Left forelimb (tissue), 1 donor: ENCODE results near the gene PALLD.
A peak's percentile ranks its signal among the peaks of the same experiment; 100 is the strongest.

Source experiments
- DNase-seq: peaks from one replicate; pipeline ENCODE4 v3.0.0-alpha.2; 2018; ENCODE audit warnings: low spot score

The PALLD gene

GRCh38 chr4:168622600-168622999 lies 125.7 kb downstream of the PALLD start:
- no peak for DNase-seq

- DNase-seq, result no peak
Observed at GRCh38 chr4:168623011-168623410, 126.2 kb downstream of the PALLD start.

DNA sequence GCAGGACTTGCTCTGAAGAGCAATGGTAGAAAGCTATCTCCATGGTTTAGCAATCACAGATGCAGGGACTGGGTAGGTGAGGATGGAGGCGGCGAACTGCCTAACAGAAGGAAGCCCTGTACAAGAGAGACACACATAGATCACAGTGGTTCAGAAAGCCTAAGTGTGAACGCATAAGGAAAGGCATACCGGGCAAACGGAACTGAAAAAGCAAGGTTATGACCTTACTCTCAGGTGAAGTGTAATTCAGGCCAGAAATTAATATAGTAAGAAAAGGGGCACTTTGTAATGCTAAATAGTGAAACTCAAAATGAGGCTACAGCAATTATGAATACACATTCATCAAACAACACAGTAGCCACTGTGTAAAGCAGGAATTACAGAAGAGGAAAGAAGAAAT lies 126.6 kb downstream of the PALLD start:
- DNase-seq, result no peak

- DNase-seq, result no peak
Observed at GRCh38 chr4:168628251-168628650, 131.4 kb downstream of the PALLD start.

- DNase-seq, result no peak
Observed at GRCh38 chr4:168629566-168629965, 132.7 kb downstream of the PALLD start.

- DNase-seq, result no peak
Observed at GRCh38 chr4:168630445-168631187, 133.8 kb downstream of the PALLD start.

DNA sequence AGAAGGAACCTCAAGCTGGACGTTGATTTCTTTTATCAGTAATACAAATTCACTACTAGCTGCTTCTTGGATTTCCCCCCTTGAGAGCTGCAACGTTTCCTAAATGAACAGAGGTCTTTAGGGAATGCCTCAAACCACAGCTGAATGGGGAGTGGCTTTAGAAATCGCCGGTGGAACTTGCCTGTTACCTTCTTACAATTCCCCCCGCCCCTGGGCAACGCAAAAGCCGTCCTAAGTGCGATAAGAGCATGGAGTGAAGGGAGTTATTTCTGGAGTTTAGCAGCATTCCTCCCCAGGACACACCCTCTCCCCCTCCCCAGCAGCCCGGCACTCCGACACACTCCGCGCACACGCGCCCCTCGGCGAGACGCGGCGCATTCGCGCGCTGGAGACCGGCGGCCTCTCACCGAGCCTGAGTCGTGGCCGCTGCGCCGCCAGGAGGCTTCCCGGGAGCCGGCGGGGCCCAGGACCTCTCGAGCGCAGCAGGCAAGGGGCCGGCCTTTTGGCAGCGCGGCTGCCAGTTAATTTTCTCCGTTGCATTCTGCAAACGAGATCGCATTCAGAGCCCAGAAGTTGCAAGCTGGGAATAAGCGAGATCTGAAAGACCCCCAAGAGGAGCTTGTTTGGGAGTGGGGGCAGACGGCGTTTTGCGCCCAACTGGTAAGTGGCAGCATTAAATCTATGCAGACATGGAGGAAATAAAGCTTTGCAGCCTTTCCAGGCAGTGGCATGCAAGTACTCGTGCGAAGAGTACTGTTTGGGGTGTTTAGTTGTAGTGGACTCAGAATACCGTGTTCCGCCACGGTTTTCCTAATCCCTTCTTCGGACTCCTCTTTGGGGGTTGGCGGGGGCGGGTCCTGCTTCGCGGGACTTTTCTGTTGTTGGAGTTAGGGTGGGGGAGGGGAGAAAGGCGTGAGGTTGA lies 134.7 kb downstream of the PALLD start:
- DNase-seq, result peak; percentile 88

- no peak for DNase-seq
Observed at GRCh38 chr4:168632301-168632725, 135.5 kb downstream of the PALLD start.

DNA sequence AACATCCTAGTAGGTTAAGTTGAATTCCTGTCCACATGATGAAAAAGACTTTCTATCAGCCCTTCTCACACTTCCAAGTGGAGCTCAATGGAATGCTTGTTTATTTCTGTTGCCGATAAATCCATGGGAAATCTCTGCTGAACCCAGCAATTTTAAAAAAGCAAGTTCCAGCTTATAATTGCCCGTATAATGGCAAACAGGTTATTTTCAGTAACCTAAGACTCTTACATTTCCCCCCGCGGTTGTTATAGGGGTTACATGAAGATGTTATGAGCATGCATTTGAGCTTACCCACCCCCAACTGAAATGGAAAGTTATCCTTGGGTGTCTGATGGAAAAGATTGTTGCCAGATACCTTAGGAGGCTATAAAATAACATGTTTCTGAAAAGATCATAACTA lies 136.2 kb downstream of the PALLD start:
- DNase-seq, result no peak

DNA sequence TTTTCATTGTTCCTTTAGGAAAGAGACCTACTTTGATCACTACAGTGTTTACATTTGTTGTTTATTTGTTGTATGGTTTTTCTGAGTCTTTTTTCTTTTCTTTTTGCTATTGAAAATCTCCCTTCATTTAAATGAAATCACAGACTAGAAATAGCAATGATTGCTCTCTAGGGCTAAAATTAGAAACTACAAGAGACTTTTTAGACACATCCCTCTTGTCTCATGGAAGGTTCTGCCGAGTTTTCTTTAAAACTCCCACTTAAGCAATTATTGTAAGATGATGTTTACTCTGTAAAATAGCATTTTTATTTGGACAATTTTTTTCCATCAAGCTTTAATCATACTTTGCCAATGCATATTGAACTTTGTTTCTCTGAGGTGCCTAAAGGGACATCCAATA lies 136.6 kb downstream of the PALLD start:
- no peak for DNase-seq

DNA sequence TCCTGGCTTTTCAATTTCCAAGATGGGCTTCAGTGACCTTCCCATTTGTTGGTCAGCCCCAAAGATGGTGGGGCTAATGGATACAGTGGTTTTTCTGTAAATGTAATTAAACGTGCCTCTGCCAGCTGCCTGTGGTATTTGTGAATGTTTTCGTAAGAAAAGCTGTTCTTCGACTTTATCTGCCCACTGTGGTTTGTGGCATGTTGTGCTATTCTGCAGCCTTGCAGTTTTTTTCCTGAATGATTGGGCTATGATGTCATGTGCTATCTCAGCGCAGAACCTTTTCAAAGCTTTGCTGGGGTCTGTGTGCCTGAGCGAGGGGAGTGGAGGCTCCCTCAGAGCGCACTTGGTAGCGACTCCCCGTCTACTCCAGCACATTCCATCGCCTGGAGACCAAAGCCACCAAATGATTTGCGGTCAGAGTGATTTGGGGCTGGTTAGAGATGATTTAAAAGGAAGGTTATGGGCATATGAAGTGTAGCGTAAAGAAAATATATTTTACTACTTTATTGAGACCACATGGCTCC lies 137.5 kb downstream of the PALLD start:
- DNase-seq, result peak; percentile 75

- DNase-seq, result no peak
Observed at GRCh38 chr4:168636040-168636439, 139.2 kb downstream of the PALLD start.

DNA sequence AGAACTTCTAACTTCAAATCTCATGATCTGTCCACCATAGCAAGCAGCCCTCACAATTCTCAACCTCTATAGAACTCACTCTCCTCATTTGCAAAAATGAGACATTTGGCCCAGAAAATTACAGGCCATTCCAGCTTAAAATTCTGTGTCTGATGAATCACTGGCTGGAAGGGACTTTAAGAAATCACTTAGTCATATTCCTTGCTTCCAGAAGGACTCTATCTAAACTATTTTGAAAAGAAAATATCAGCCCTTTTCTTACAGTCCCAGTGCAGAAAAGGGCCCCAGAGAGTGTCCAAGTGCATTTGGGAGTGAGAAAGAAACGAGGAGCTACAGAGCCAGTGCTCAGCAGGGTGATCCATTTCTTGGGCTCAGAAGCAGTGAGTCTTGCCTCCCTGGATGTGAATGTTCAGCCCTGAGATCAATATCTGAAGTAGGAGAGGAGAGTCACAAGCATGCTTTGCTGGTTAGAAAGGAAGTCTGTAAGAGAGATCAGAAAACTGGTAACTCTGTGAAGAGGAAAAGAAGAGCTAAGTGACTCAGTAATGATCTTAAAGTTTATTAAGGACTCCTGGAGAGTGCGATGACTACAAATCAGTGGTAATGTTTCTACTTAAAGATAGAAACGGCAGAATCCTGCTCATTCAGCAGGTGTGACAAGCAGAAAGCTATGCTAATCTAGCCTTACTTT lies 139.8 kb downstream of the PALLD start:
- no peak for DNase-seq

GRCh38 chr4:168637872-168638756 lies 141.3 kb downstream of the PALLD start:
- DNase-seq, result no peak

DNA sequence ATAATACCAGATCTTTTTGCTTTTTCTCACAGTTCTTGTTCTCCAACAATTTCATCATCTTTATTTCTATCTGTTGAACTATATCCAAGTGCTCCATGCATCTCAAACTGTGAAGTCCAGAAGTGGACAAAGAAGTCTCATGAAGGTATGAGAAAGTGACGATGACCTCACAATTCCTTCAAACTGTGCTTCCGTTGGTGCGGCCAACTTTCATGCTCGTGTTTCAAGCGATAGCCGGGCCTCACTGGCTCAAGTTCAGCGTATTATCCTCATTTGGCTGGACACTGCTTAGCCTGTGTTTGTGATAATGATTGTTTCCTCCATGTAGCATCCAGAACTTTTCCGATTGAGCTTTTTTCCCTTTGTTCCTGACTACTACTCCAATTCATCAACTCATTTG lies 143.1 kb downstream of the PALLD start:
- DNase-seq, result no peak

- DNase-seq, result no peak
Observed at GRCh38 chr4:168641811-168642140, 144.9 kb downstream of the PALLD start.

- DNase-seq, result no peak
Observed at GRCh38 chr4:168642591-168642990, 145.7 kb downstream of the PALLD start.

GRCh38 chr4:168643111-168643795 lies 146.4 kb downstream of the PALLD start:
- no peak for DNase-seq

- DNase-seq, result no peak
Observed at GRCh38 chr4:168643796-168644159, 146.9 kb downstream of the PALLD start.

DNA sequence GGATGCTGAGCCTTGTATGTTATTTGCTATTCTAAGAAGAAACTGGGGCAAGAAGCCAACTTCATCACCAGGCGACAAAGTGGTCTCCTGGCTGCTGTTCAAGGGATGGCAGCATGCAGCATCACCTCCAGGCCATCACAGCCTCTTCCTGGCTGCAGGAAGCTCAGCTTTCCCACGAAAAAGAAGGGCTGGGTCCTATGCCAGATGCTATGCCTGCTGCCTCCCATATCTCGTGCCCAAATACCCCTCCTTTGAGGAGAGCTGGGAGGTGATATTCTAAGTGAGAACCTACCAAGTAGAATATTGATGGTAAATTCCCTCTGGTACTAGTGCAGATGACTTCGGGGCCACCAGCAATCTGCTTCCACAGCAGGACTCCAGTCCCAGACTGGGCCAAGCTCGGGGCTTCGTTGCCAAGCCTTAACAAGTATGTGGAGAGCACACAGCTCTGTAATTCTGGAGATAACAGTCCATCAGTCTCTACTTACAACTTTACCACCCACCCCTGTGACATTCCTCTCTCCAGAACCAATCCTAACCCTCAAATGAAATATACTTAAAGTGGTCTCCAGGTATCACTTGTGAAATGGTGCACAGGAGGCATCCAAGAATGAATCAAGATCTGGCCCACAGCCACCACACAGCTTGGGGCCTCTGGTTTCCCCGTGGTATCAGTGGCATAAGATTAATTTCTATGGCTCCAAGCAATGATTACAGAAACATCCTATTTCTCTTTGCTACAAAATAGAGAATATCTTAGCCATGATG lies 149.3 kb downstream of the PALLD start:
- no peak for DNase-seq
